HPDE6-E6E7 (cell line): Measurements from ENCODE around the gene DNAJA4.

ENCODE experiments used
- DNase-seq: peaks from one replicate; pipeline ENCODE4 v3.0.0; 2011; ENCODE audit warnings: missing footprints; ENCODE audit errors: extremely low spot score

The DNAJA4 gene

GRCh38 chr15:78315686-78316282 is 51.4 kb downstream of the DNAJA4 start:
- DNase-seq = no peak

GRCh38 chr15:78316283-78317083 is 52.1 kb downstream of the DNAJA4 start:
- no peak for DNase-seq

GRCh38 chr15:78317145-78317836 is 52.9 kb downstream of the DNAJA4 start:
- peak; percentile 26 for DNase-seq

GRCh38 chr15:78319588-78319987 is 55.2 kb downstream of the DNAJA4 start:
- DNase-seq = no peak

- no peak for DNase-seq
Observed at GRCh38 chr15:78320183-78320582, 55.8 kb downstream of the DNAJA4 start.

- no peak for DNase-seq
Observed at GRCh38 chr15:78321041-78321570, 56.7 kb downstream of the DNAJA4 start.

GRCh38 chr15:78321786-78322185 is 57.4 kb downstream of the DNAJA4 start:
- DNase-seq = no peak

- DNase-seq = peak; percentile 49
Observed at GRCh38 chr15:78322243-78322642, 57.9 kb downstream of the DNAJA4 start.

- DNase-seq = no peak
Observed at GRCh38 chr15:78322724-78323521, 58.6 kb downstream of the DNAJA4 start.

GRCh38 chr15:78323693-78324092 is 59.3 kb downstream of the DNAJA4 start:
- DNase-seq = no peak

GRCh38 chr15:78324144-78324543 is 59.8 kb downstream of the DNAJA4 start:
- DNase-seq = no peak

- no peak for DNase-seq
Observed at GRCh38 chr15:78325092-78325843, 60.9 kb downstream of the DNAJA4 start.

GRCh38 chr15:78327466-78327865 is 63.1 kb downstream of the DNAJA4 start:
- no peak for DNase-seq

- no peak for DNase-seq
Observed at GRCh38 chr15:78329625-78330024, 65.3 kb downstream of the DNAJA4 start.
